GM03348 (cell line): ENCODE measurements around the gene RAPGEF6.
"Not testable (repeated sequence)": the region's sequence is repeated elsewhere in the genome, so short reads cannot be mapped to it uniquely, and the experiment has no call there.

Experiments
- DNase-seq: peaks from one replicate; pipeline ENCODE4 v3.0.0; 2012; ENCODE audit warnings: low spot score

RAPGEF6 gene

GRCh38 chr5:131386124-131386523, 248.9 kb downstream of the RAPGEF6 start:
- DNase-seq: no peak

DNA sequence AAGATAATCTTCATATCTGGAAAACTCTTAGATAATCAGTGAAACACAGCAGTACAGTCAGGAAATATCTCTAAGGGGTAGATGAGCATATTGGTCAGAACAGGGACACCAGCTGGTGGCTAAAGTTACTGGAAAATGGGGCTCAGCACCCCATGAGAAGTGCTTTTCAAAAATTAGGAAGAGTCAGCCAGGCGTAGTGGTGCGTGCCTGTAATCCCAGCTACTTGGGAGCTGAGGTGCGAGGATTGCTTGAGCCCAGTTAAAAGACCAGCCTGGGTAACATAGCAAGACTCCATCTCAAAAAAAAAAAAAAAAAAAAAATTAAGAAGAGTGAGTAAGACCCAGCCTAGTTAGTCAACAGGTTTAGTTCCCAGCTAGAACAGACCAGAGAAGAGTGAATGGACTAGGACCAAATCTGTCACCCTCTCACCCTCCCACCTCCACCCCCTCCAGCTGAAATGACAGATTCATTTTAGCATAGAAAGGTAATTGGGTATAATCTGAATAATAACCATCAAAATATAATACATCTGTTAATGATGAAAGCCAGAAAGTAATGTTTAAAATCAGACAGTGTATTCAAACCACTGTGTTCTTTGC, 250.3 kb downstream of the RAPGEF6 start:
- DNase-seq: no peak

DNA sequence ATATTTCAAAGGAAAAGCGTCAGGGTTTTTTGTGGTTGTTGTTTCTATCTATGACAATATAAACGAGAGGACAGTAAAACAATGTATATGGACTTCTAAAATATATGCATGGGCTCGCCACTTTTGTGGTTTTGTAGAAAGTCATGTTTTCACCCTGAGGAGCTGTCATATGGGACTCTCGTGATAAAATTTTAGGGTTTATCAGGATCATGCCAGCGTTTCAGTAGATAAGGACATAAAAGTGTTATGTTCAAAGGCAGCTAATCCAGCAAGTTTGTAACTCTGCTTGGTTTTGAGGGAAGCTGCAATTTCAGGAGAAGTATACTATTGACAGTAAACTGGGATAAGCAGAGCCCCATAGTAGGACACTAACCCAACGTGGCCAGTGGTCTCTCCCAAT, 250.9 kb downstream of the RAPGEF6 start:
- DNase-seq: no peak

- DNase-seq: peak; percentile 30
Measured at GRCh38 chr5:131382407-131383395, 252.3 kb downstream of the RAPGEF6 start.

- no peak for DNase-seq
Measured at GRCh38 chr5:131381777-131382176, 253.3 kb downstream of the RAPGEF6 start.

GRCh38 chr5:131381021-131381420, 254.0 kb downstream of the RAPGEF6 start:
- no peak for DNase-seq

- DNase-seq: not testable (repeated sequence)
Measured at GRCh38 chr5:131380238-131380637, 254.8 kb downstream of the RAPGEF6 start.

- no peak for DNase-seq
Measured at GRCh38 chr5:131379723-131380122, 255.3 kb downstream of the RAPGEF6 start.

DNA sequence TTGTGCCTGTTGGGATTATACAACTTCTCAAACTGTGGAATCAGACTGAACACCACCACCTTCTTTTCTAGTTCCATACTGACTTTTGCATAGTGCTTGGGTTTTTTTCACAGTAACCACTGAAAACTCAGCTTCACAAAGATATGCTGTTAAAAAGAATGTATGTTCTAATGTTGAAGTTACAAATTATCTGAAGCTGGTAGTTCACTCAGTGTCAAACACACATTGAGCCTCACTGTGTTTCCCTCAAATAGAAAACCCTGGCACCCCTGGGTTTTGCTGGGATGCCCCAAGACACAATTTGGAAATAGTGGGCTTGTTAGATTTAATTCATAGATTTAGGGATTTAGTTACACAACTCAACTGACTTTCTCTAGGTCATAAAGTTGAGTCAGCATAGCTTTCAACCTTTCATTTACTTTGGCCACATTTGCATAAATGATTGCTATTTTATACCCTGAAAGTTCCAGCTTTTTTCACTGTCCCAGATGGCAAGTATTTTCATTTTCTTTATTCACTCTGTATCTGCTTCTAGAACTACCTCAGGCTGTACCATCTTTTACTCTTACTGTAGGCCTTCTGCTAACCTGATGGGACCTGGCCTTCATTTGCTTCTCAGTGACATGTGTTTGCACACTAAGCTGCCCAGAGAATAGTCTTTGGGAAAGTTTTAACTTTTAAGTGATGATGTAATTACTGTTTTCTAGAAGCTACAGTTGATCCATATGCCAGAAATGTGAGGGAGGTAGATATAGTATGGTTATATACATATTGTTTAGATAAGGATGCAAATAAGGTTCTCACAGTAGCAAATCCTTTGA, 256.1 kb downstream of the RAPGEF6 start:
- no peak for DNase-seq

DNA sequence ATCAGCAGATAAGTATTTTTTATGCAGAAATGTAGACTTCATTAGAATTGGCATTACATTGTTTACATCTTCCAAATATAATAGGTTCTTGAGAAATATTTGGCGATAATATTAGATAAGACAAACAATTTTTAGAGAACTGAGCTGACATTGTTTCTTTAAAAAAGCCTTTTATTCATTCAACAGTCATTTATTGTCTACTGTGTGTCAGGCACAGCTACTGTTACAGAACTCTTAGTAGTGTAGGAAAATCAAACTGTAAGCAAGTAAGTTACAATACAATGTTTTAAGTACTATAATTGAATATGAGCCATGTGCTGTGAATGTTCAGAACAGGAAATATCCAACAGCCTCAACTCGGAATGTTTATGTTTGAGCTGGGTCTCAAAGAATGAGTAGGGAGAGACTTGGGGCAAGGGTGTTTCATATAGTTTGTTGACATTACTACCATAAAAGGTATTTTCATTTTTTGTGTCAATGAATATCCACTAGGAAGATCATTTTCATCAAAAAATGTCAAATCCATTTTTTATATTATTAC, 257.2 kb downstream of the RAPGEF6 start:
- DNase-seq: no peak

DNA sequence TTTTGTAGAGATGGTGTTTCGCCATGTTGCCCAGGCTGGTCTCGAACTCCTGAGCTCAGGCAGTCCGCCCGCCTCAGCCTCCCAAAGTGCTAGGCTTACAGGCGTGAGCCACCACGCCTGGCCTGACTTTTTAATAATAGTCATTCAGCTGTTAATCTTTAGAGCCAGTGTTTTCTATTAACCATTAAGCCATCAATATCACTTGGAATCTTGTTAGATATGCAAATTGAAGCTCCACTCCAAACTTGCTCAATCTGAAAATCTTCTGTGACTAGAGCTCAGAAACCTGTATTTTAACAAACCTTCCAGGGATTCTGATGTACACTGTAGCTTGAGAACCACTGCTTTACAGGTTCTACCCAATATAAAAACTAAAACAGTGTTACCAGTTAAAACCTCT, 257.7 kb downstream of the RAPGEF6 start:
- DNase-seq: no peak

DNA sequence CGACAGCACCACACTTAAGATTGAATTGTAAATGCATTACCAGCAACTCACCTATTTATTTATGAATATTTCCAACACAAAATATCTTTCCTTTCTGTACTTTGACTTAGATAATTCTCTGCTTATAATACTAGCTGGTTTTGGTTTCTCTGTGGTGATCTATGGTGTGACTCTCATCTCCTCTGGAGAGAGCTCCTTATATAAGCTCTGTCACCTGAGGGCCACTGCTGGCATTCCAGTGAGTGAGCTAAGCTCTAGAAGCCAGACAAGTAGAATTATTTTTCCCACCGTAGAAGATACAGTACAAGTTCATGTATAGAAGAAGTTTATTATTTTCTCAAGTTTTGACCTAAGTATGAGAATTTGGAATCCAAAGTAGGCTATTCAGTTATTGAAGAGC, 259.7 kb downstream of the RAPGEF6 start:
- no peak for DNase-seq
